ENCODE results near the gene OCA2.
"Not testable (repeated sequence)": the region's sequence is repeated elsewhere in the genome, so short reads cannot be mapped to it uniquely, and the experiment has no call there.

Gene OCA2

DNA sequence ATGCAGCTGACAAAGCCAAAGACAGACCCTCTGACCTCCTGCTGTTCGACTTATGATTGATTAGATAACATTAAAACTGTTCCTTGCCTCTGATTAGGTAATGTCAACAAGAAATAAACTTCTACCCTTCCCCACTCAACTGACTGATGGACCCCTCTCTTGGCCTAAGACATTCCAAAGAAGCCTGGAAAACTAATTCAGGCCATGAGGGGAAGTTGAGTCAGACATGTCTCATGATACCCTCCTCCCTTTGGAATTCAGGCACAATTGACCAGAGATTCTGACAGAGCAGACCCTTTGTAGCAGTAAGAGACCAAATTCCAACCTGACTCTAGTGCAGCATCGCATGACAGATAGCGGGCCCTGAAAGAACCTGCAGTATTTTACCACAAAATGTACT is 354.5 kb downstream of the OCA2 start:
- DNase-seq (ENCODE audit: low read depth in 2 of 3, low spot score in 2 of 3) = no peak

- no peak for DNase-seq (ENCODE audit: low read depth in 2 of 3, low spot score in 2 of 3)
These were observed 355.5 kb downstream of the OCA2 start for GRCh38 chr15:27743638-27744037.

- DNase-seq (ENCODE audit: low read depth in 2 of 3, low spot score in 2 of 3) = no peak
These were observed 356.2 kb downstream of the OCA2 start for GRCh38 chr15:27742751-27743477.

DNA sequence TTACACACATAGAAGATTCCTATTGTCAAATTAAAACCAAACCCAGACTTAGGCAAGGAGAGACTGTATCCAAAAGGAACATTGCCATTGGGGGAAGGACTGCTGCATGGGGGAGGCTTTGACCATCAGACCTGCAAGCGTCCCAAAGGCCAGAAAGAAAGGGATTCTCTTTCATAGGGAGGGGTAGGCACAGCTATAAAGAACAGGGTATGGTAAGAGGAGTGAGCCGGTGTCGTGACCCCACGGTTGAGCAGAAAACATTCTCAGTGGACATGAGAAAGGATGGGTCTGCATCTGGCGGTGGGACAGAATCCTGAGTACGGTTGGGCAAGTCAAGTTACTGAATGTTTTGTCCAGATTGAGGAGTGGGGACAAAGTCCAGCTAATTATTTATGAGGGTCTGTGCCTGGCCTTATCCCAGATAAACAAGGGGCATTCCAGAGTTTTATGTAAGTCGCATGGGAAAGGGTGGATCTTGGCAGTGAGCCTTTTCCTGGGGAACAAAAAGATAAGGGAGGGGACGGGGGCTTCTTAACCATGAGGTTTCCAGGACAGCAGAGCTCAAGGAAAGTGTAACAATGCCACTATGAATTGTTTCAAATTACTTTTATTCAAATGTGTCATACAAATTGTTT is 357.8 kb downstream of the OCA2 start:
- no peak for DNase-seq (ENCODE audit: low read depth in 2 of 3, low spot score in 2 of 3)

- DNase-seq (ENCODE audit: low read depth in 2 of 3, low spot score in 2 of 3) = no peak
These were observed 364.2 kb downstream of the OCA2 start for GRCh38 chr15:27734785-27735495.

- DNase-seq (ENCODE audit: low read depth in 2 of 3, low spot score in 2 of 3) = no peak
These were observed 367.3 kb downstream of the OCA2 start for GRCh38 chr15:27731776-27732175.

DNA sequence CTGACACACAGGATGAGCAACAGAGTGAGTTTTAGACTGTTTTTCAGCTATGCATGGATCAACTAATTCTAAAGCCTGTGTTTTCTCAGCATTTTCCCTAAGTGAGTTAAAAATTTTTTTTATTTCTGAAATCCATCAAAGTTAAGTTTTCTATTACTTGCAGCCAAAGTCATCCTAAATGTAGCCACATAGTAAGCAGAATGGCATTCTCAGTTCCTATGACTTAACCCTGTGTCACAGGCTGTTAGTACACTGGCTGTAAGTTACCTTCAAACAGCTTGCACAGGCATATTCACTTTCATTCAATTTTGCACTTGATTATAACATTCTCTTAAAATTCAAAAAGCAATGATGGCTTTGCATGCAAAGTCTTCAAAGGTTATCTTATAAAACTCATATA is 368.2 kb downstream of the OCA2 start:
- no peak for DNase-seq (ENCODE audit: low read depth in 2 of 3, low spot score in 2 of 3)

GRCh38 chr15:27725731-27726130 is 373.4 kb downstream of the OCA2 start:
- DNase-seq (ENCODE audit: low read depth in 2 of 3, low spot score in 2 of 3) = no peak

DNA sequence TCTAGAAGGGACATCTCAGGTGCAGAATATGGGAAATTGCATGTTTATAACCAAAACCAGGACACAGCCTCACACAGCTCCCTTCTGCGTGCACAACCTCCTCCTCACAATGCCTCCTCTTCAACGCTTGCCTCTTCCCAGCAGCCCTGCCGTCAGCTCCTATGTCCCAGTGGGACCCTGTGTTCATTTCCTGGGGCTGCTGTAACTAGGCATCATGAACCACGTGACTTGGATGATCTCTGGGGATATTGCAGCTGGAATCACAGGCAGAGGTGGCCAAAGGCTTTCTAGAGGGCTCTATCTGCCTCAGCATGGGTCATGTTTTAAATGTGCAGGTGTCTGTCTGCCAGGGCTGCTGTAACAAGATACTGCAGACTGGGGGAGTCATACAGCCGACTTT is 375.3 kb downstream of the OCA2 start:
- no peak for DNase-seq (ENCODE audit: low read depth in 2 of 3, low spot score in 2 of 3)

GRCh38 chr15:27722102-27722501 is 377.0 kb downstream of the OCA2 start:
- DNase-seq (ENCODE audit: low read depth in 2 of 3, low spot score in 2 of 3) = no peak

DNA sequence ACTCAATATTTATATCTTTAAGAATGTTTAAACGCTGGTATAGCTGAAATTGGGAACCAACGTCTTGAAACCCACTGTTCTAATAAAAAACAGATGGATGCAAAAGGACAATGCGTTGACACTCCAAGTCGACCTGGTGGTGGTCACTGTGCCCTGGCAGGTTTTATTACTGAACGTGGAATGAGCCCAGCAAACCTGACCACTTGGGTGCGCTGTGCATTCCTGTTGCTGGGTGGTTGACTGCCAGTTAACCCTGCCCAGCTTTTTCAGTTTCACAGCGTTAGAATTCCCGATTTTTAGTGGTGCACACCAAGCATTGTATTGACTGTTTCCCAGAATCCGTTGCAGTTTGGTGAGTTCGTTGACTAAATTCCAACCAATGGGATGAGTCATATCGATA is 384.4 kb downstream of the OCA2 start:
- DNase-seq (ENCODE audit: low read depth in 2 of 3, low spot score in 2 of 3) = no peak

DNA sequence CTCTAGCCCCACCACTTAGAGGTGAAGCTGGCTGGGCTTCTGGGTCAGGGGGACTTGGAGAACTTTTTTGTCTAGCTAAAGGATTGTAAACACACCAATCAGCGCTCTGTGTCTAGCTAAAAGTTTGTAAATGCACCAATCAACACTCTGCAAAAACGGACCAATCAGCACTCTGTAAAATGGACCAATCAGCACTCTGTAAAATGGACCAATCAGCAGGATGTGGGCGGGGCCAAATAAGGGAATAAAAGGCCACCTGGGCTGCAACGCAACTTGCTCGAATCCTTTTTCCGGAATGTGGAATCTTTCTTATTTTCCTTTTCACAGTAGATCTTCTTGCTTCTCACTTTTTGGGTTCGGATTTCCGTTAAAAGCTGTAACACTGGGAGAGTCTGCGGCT is 385.3 kb downstream of the OCA2 start:
- not testable (repeated sequence) for DNase-seq (ENCODE audit: low read depth in 2 of 3, low spot score in 2 of 3)

- DNase-seq (ENCODE audit: low read depth in 2 of 3, low spot score in 2 of 3) = no peak
These were observed 391.9 kb downstream of the OCA2 start for GRCh38 chr15:27707257-27707656.

GRCh38 chr15:27706300-27706699 is 392.8 kb downstream of the OCA2 start:
- DNase-seq (ENCODE audit: low read depth in 2 of 3, low spot score in 2 of 3) = no peak

DNA sequence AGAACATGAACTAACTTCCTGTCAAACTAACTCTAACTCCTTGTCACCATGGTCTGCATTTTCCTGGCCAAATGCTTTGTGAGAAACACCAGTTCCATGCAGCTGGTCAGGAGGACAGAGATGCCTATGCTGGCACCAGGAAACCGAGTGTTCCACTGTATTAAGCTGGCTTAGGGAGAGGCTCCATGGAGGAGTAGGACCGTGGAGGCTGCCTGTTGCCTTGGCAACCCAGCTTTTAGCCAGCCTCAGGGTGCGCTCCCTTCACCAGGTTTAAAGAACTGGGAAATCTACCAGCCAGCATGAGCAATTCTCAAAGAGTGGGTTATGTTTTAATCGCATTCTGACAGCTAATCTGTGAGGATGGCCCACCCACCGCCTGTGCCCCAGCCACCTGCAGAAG is 394.1 kb downstream of the OCA2 start:
- no peak for DNase-seq (ENCODE audit: low read depth in 2 of 3, low spot score in 2 of 3)

Measured in activated CD8-positive, alpha-beta memory T cell treated with anti-CD3 and anti-CD28 coated beads for 48 hours (primary cell).